ENCODE results near the gene DHX30. TPM values are rescaled to one million over a fixed set of nuclear protein-coding genes. Genes with fewer than 3 reads are reported as not detected.

The DHX30 gene
- polyA plus RNA-seq, 1 donor (not counting 4 experiments of a cell fraction or from before 2014, with no cell fraction given) = 28.3 TPM

DNA sequence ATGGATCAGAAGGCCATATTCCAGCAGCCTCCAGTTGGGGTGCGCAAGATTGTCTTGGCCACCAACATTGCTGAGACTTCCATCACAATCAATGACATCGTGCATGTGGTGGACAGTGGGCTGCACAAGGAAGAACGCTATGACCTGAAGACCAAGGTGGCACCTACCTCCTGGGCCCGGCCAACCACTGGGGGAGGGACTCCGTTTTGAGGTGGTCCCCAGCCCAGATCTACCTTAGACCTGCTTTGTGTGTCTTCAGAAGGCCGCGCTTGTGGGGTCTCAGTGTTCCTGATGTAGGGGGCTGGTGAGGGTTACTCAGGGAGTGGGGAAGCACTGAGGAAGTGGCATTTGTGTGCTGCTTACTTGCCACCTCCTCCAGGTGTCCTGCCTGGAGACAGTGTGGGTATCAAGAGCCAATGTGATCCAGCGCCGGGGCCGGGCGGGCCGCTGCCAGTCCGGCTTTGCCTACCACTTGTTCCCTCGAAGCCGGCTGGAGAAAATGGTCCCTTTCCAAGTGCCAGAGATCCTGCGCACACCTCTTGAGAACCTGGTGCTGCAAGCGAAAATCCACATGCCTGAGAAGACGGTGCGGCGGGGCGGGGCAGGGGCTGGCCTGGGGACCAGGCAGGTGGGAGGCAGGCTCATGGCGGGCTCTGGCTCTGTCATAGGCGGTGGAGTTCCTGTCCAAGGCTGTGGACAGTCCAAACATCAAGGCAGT lies 45.0 kb downstream of the DHX30 start:
- H3K4me3 ChIP-seq (ENCODE audit: control insufficient read depth in 2 of 3, extremely low read depth in 1 of 3, insufficient read depth in 2 of 3, low read depth in 1 of 3, low read length in 3 of 3) = no peak overlapping the region
- dilution Hi-C loops (cut with MboI; ENCODE audit: extremely low pct_ligation_motif_present, low sequenced_read_pairs) = no loop called here
- peaks cover 60 to 72% of the 10 kb centered on the region in 2 experiments for H3K36me3 ChIP-seq (ENCODE audit: control insufficient read depth in 2 of 2, extremely low read depth in 1 of 2, insufficient read depth in 2 of 2, low read length in 2 of 2)
- no peaks in the 10 kb centered on the region for H3K9me1 ChIP-seq (ENCODE audit: control insufficient read depth, extremely low read depth, insufficient read depth, low read length)
- DNase-seq (ENCODE audit: low read depth, low spot score) (no peak), FAIRE-seq (no peak)
- H3K27ac ChIP-seq (ENCODE audit: control insufficient read depth, insufficient read depth, low read length) = no peak overlapping the region
- H3K27me3 ChIP-seq (ENCODE audit: control insufficient read depth, extremely low read depth, insufficient read depth, low read length) = no peaks in the 10 kb centered on the region
- TF ChIP-seq CTCF (optimal IDR thresholded peaks at IDR 0.05 in 1 of 3, IDR thresholded peaks at IDR 0.05 in 1 of 3, conservative IDR thresholded peaks at IDR 0.05 in 1 of 3; ENCODE audit: extremely low read depth in 1 of 3, insufficient read depth in 2 of 3, low read length in 3 of 3) (no peak), EZH2 (IDR thresholded peaks at IDR 0.05; ENCODE audit: low read length) (no peak)
- H4K20me1 ChIP-seq (ENCODE audit: control insufficient read depth, extremely low read depth, insufficient read depth, low read length) = peaks cover 23% of the 10 kb centered on the region
- H3K79me2 ChIP-seq (ENCODE audit: control insufficient read depth, insufficient read depth, low read length) = no peaks in the 10 kb centered on the region
- no peaks in the 10 kb centered on the region for H3K4me1 ChIP-seq (ENCODE audit: control insufficient read depth, extremely low read depth, insufficient read depth, low read length)
- no peaks in the 10 kb centered on the region for H3K9me3 ChIP-seq (ENCODE audit: control insufficient read depth, low read depth, low read length)
- no peak overlapping the region for H2AFZ ChIP-seq (ENCODE audit: control insufficient read depth, low read length)
- H3K4me2 ChIP-seq (ENCODE audit: control insufficient read depth, extremely low read depth, insufficient read depth, low read depth, low read length) = no peak overlapping the region
- H3K9ac ChIP-seq (ENCODE audit: control insufficient read depth, extremely low read depth, insufficient read depth, low read length) = no peak overlapping the region

GRCh38 chr3:47848599-47849117 lies 45.7 kb downstream of the DHX30 start:
- H4K20me1 ChIP-seq (ENCODE audit: control insufficient read depth, extremely low read depth, insufficient read depth, low read length) = peaks cover 23% of the 10 kb centered on the region
- H3K36me3 ChIP-seq (ENCODE audit: control insufficient read depth in 2 of 2, extremely low read depth in 1 of 2, insufficient read depth in 2 of 2, low read length in 2 of 2) = peaks cover 58 to 70% of the 10 kb centered on the region in 2 experiments
- FAIRE-seq = no peak

More at GRCh38 chr3:47848599-47849117, 45.7 kb downstream of the DHX30 start:
- H3K27me3 ChIP-seq (ENCODE audit: control insufficient read depth, extremely low read depth, insufficient read depth, low read length) = no peaks in the 10 kb centered on the region
- dilution Hi-C loops (cut with MboI; ENCODE audit: extremely low pct_ligation_motif_present, low sequenced_read_pairs) = no loop called here
- no peak overlapping the region for H3K9ac ChIP-seq (ENCODE audit: control insufficient read depth, extremely low read depth, insufficient read depth, low read length)
- H3K9me1 ChIP-seq (ENCODE audit: control insufficient read depth, extremely low read depth, insufficient read depth, low read length) = no peaks in the 10 kb centered on the region
- H3K4me2 ChIP-seq (ENCODE audit: control insufficient read depth, extremely low read depth, insufficient read depth, low read depth, low read length) = no peak overlapping the region
- no peak overlapping the region for H2AFZ ChIP-seq (ENCODE audit: control insufficient read depth, low read length)
- no peak overlapping the region for H3K27ac ChIP-seq (ENCODE audit: control insufficient read depth, insufficient read depth, low read length)
- no peaks in the 10 kb centered on the region for H3K4me1 ChIP-seq (ENCODE audit: control insufficient read depth, extremely low read depth, insufficient read depth, low read length)
- no peak for DNase-seq (ENCODE audit: low read depth, low spot score)
- no peak for TF ChIP-seq CTCF (optimal IDR thresholded peaks at IDR 0.05 in 1 of 3, IDR thresholded peaks at IDR 0.05 in 1 of 3, conservative IDR thresholded peaks at IDR 0.05 in 1 of 3; ENCODE audit: extremely low read depth in 1 of 3, insufficient read depth in 2 of 3, low read length in 3 of 3)
- TF ChIP-seq EZH2 (IDR thresholded peaks at IDR 0.05; ENCODE audit: low read length) = no peak
- no peaks in the 10 kb centered on the region for H3K9me3 ChIP-seq (ENCODE audit: control insufficient read depth, low read depth, low read length)
- no peaks in the 10 kb centered on the region for H3K79me2 ChIP-seq (ENCODE audit: control insufficient read depth, insufficient read depth, low read length)
- H3K4me3 ChIP-seq (ENCODE audit: control insufficient read depth in 2 of 3, extremely low read depth in 1 of 3, insufficient read depth in 2 of 3, low read depth in 1 of 3, low read length in 3 of 3) = no peak overlapping the region
